Non-pigmented ciliary epithelial cell (primary cell): Measurements from ENCODE around the gene UBE2J2.
"Not testable (repeated sequence)": the region's sequence is repeated elsewhere in the genome, so short reads cannot be mapped to it uniquely, and the experiment has no call there.

Experiments used
- DNase-seq: peaks from one replicate; pipeline ENCODE4 v3.0.0-alpha.2; 2010; ENCODE audit warnings: low read depth

UBE2J2 gene

GRCh38 chr1:1255611-1256010 is 18.0 kb downstream of the UBE2J2 start:
- DNase-seq = no peak

GRCh38 chr1:1255078-1255477 is 18.6 kb downstream of the UBE2J2 start:
- no peak for DNase-seq

GRCh38 chr1:1254667-1254998 is 19.0 kb downstream of the UBE2J2 start:
- no peak for DNase-seq

GRCh38 chr1:1253972-1254666 is 19.5 kb downstream of the UBE2J2 start:
- no peak for DNase-seq

DNA sequence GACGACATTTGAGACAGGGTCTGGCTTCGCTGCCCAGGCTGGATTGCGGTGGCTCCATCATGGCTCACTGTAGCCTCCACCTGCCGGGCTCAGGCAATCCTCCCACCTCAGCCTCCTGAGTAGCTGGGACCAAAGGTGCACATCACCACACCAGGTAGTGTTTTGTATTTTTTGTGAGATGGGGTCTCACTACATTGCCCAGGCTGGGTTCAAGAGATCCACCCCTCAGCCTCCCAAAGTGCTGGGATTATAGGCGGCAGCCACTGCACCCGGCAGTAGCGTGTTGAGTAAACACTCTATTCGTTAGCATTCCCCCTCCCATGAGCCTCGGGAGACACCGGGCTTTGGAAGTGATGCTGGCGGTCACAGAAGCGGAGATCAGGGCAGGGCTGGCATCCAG is 20.3 kb downstream of the UBE2J2 start:
- DNase-seq = no peak

DNA sequence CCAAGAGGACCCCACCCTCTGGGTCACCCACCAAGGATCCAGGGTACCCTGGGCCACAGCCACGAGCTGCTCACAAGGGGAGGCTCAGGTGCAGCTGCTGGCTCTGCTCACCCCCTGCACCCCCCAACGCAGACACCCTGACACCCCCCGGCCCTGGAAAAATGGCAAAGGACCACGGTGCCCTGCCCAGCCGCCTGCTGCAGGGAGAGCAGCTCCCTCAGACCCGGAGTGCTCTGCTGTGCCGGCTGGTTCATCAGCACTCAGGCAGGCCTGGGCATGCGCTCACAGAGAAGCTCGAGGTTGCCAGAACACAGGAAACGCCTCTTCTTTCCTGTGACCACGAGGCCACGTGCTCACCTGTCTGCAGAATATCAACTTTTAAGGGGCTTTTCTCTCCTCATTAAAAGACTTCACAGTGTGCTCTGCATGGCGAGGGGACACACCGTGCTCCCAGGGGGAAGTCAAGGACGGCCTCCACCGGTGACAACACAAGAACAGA is 22.8 kb downstream of the UBE2J2 start:
- no peak for DNase-seq

- DNase-seq = not testable (repeated sequence)
These were observed 25.4 kb downstream of the UBE2J2 start for GRCh38 chr1:1248009-1248913.

DNA sequence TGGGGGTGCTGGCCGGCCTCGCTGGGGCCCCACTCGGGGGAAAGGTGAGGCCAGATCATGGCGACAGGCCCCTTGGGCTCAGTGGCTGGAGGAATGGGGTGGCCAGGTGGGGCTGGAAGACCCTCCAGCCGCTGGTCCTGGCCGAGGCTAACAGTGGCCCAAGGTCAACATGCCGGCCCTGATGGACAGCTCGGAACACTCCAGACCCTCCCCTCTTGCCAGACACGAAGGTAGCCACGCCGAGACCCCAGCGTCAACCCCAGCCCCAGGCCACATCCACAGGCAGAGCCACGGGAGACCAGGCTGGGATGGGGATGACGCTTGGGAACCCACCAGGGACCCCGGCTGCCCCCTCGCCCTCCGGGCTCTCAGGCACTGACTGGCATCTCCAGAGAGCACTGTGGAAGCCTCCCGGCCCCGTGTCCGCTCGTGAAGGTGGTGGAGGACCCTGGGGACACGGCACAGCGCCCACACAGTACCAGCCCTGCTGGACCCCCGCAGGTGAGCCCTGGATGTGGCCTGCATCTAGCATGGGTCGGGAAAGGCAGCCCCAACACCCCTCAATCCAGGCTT is 26.2 kb downstream of the UBE2J2 start:
- no peak for DNase-seq

DNA sequence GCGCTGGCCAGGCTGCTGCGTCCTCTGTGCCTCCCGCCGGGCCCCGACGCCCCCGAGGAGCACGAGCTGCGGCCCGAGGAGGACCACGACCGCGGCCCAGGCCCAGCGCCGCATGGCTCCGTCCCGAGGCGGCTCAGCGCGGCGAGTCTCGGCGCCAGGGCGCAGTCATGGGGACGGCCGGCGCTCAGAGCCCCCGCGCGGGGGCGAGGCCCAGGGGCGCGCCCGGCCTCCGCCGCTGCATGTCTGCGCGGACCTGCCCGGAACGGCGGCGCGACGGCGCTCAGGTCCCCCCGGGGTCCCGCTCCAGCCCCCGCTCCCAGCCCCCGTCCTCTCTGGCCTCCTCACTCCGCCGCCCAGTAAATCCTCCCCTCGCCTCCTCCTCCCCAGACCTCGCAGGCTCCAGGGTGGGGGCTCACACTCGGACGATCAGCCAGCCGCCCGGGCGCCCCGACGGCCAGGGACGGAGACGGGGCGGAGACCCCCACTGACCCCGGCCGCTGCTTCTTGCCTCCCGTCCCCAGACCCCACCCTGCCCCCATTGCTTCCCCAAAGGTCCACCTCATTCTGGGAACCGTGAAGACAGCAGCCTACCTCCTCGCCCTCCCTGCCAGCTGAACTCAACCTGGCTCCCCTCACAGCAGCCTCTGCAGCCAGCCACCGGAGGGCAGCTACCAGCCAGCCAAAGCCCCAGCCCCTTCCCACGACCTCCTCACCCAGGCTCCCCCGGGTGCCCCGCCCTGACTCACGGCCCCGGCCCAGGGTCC is 26.9 kb downstream of the UBE2J2 start, which contains the start of gene C1QTNF12:
TSS of gene C1QTNF12 (minus strand) at position 146 of the 764 bp plus-strand sequence. CDS start at position 114, 32 bp downstream.
- DNase-seq = no peak

DNA sequence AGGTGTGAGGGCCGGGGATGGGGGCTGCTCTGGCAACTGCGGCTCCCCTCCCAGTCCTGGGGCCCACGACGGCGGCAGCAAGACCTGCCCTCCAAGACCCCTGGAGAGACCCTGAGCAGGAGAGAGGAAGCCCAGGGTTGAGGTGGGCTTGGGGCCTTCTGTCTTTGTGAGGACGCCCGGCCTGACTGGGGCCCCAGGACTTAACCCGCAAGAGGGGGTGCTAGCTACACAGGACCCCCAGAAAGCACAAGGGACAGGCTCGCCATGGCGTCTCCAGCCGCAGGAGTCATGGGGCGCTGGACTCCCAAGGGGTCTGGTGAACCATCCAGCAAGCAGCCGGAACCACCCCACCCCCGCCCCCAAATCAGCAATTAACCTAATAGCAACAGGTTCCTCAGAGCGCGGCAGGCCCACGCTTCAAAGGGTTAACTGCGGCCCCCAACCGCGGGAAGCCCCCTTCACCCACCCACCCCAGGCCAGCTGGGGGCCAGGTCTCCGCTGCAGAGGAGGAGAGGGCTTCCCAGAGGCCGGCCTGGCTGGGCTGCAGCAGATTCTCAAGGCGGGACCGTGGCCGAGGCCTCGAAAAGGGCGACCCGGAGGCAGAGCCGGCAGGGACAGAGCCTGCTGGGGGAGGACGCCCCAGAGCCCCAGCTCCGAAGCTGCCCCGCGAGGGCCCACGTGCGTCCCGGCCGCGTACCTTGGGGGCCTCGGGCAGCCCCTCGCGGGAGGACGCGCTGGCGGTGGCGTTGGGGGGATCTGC is 27.7 kb downstream of the UBE2J2 start:
- DNase-seq = no peak

DNA sequence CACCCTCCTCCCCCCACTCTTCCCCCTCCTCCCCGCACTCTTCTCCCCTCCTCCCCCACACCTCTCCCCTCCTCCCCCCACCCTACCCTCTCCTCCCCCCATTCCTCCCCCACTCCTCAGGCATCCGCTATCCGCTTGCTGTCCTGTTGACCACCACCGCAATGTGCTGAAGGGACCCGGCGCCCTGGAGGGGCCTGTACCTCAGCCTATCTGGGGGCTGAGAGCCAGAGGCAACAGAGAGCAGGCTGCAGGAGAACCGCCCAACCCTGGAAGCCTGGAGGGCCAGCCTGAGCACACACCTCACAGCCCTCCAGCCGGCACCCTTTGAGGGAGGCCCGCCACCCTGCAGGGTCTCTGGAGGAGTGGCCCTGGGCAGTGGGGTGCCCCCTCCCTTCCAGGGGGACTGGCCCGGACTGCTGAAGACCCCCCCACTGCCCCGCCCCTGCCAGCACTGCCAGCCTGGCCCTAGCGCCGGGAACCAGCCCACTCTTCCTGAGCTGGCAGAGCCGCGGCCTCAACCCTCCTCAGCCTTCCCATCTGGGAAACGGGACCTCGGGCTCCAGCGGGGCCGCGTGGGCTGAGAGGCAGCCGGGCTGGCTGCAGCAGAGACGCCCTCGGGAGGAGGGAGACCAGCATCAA is 28.4 kb downstream of the UBE2J2 start:
- DNase-seq = no peak

GRCh38 chr1:1244192-1244811 is 29.4 kb downstream of the UBE2J2 start:
- no peak for DNase-seq

GRCh38 chr1:1243807-1244191 is 29.9 kb downstream of the UBE2J2 start:
- no peak for DNase-seq

DNA sequence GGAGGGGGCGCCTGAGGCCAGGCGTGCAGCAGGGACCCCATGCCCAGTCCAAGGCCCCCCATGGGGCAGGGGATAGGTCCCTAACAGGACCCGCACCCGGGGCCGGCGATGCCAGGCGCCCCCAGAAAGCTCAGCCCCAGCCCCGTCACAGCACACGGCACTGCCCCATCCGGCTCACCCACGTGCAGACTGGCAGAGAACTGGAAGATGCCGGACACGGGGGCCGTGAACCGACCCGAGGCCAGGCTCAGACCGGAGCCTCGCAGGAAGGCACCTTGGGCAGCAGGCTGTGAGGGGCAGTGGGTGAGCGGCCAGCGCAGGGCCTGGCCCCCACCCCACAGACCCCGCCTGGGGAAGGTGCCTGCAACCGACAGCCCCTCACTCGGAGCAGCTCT is 30.4 kb downstream of the UBE2J2 start:
- DNase-seq = no peak

DNA sequence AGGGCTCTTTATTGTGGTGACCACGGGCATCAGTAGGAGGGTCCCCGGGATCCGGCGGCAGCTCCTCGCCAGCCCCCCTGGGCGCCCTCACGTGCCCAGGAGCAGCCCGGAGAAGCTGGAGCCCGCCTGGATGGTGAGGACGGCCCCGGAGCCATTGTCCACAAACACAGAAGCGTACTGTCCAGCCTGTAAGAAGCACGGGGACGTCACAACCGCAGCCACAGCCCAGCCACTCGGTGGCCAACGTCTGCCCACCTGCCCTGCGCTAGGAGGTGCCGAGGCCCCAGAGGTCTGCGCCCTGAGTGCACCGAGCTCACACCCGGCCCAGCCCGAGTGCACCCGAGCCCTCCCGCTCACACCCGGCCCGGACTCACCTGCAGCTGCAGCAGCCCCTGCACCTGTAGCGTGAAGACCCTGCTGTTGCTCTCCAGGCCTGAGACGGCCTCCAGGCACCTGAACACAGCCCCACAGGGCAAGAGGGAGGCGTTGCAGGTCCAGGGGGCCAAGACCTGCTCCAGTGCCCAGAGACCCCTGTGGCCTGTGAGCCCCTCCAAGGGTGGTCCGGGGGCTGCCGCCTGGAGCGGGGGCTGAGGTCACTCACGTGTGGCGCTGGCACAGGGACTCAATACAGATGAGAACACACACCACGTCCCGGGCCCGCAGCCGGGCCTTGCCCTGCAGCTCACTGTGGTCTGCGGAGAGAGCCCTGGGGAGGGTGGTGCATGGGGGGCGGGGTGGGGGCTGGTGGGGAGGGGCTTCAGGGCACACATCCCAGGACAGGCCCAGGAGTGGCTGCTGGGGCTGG is 31.0 kb downstream of the UBE2J2 start:
- no peak for DNase-seq

DNA sequence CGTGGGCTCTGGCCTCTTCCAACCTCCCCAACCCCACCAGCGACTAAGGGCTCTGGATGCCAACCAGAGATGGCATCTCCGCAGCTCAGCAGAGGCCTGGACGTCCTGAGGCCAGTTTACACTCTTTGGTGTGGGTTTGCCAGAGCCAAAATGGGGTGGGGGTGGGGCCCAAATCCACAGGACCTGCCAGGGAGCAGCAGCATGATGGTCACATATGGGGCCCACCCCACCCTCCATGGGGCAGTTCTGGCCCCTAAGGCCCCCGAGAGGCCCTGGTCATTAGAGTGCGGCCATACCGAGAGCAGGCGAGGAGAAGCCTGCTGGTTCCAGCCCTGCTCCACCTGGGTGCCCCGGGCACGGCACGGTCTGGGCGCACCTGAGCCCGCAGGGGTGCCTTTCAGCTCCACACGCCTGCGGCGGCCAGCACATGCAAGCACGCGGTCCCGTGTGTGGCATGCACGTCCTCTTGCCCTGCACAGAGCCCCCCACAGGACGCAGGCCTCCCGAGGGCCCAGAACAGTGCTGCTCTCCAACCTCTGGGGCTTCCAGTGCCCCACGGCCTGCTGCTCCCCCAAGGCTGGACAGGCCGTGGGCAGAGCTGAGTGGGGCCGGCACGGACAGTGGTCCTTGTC is 31.9 kb downstream of the UBE2J2 start:
- DNase-seq = no peak

- DNase-seq = no peak
These were observed 32.6 kb downstream of the UBE2J2 start for GRCh38 chr1:1240822-1241587.

DNA sequence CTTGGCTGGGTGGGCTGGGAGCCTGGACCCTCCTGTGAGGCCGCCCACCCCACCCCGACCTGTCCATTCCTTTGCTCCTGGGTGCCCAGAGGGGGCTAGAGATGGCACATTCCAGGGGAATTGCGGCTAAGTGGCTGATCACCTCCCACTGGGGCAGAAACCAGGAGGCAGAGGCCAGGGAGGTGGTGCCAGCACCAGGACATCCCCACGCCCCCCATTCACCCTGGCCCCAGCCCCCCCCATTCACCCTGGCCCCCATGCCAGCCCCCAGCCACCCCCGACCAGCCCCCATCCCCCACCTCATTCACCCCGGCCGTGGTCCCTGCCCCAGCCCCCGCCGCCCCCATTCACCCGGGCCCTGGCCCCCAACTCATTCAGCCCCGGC is 33.3 kb downstream of the UBE2J2 start:
- no peak for DNase-seq
